H9 (cell line): ENCODE data around the gene SHTN1. TPM values are rescaled to one million over a fixed set of nuclear protein-coding genes. Genes with fewer than 3 reads are reported as not detected.

ENCODE experiments used
- DNase-seq: peaks from one replicate; pipeline ENCODE4 v3.0.0-alpha.2; 2017
- H2AFZ ChIP-seq: one replicate; pipeline ENCODE4 v1.6.1; 2013; ENCODE audit warnings: mild to moderate bottlenecking, low read length, control low read depth, moderate library complexity
- H2AK5ac ChIP-seq: 2 replicates; pipeline ENCODE4 v1.6.1; 2013; ENCODE audit warnings: low read length, control low read depth, mixed read lengths; ENCODE audit not compliant: insufficient read length
- H2BK120ac ChIP-seq: one replicate; pipeline ENCODE4 v1.6.1; 2013; ENCODE audit warnings: low read depth, mild to moderate bottlenecking, low read length, control low read depth, inconsistent platforms; ENCODE audit not compliant: poor library complexity, severe bottlenecking
- H2BK12ac ChIP-seq: 2 replicates; pipeline ENCODE4 v1.6.1; 2013; ENCODE audit warnings: low read length, control low read depth, mixed read lengths, low read depth; ENCODE audit not compliant: insufficient read length
- H2BK15ac ChIP-seq: 2 replicates; pipeline ENCODE4 v1.6.1; 2013; ENCODE audit warnings: low read depth, low read length, control low read depth
- H2BK20ac ChIP-seq: one replicate; pipeline ENCODE4 v1.6.1; 2013; ENCODE audit warnings: low read depth, mild to moderate bottlenecking, low read length, control low read depth, inconsistent platforms; ENCODE audit not compliant: poor library complexity, severe bottlenecking
- H2BK5ac ChIP-seq: 2 replicates; pipeline ENCODE4 v1.6.1; 2013; ENCODE audit warnings: low read length, control low read depth, mixed read lengths; ENCODE audit not compliant: insufficient read length
- H3K14ac ChIP-seq: 2 replicates; pipeline ENCODE4 v1.6.1; 2013; ENCODE audit warnings: low read length, control low read depth; ENCODE audit not compliant: insufficient read depth
- H3K18ac ChIP-seq: 2 replicates; pipeline ENCODE4 v1.6.1; 2013; ENCODE audit warnings: low read depth, mild to moderate bottlenecking, mixed read lengths, low read length, control low read depth; ENCODE audit not compliant: insufficient read length
- H3K23ac ChIP-seq: 2 replicates; pipeline ENCODE4 v1.6.1; 2013; ENCODE audit warnings: low read length, control low read depth, mixed read lengths, low read depth; ENCODE audit not compliant: insufficient read length
- H3K23me2 ChIP-seq: 2 replicates; pipeline ENCODE4 v1.6.1; 2013; ENCODE audit warnings: low read depth, mild to moderate bottlenecking, mixed read lengths, low read length, control low read depth; ENCODE audit not compliant: insufficient read length, poor library complexity, severe bottlenecking
- H3K27ac ChIP-seq: 2 replicates; pipeline ENCODE4 v1.5.1; 2013; ENCODE audit warnings: low read length, control low read depth, mixed read lengths, low read depth; ENCODE audit not compliant: insufficient read length
- H3K27me3 ChIP-seq: 2 replicates; pipeline ENCODE4 v1.6.1; 2013; ENCODE audit warnings: low read length, control low read depth, inconsistent platforms; ENCODE audit not compliant: insufficient read depth
- H3K4ac ChIP-seq: 2 replicates; pipeline ENCODE4 v1.6.1; 2013; ENCODE audit warnings: low read depth, mild to moderate bottlenecking, control low read depth, inconsistent platforms, low read length, moderate library complexity
- H3K4me1 ChIP-seq: 2 replicates; pipeline ENCODE4 v1.6.1; 2013; ENCODE audit warnings: low read length, control low read depth, inconsistent platforms; ENCODE audit not compliant: insufficient read depth
- H3K4me2 ChIP-seq: 2 replicates; pipeline ENCODE4 v1.6.1; 2013; ENCODE audit warnings: low read length, control low read depth, mixed read lengths; ENCODE audit not compliant: insufficient read length, insufficient read depth
- H3K56ac ChIP-seq: 2 replicates; pipeline ENCODE4 v1.6.1; 2013; ENCODE audit warnings: low read depth, mild to moderate bottlenecking, mixed read lengths, low read length, control low read depth; ENCODE audit not compliant: insufficient read length
- H3K79me1 ChIP-seq: 2 replicates; pipeline ENCODE4 v1.6.1; 2013; ENCODE audit warnings: low read depth, mild to moderate bottlenecking, moderate library complexity, low read length, control low read depth, inconsistent platforms; ENCODE audit not compliant: insufficient read depth, poor library complexity, severe bottlenecking
- H3K79me2 ChIP-seq: 2 replicates; pipeline ENCODE4 v1.6.1; 2013; ENCODE audit warnings: low read length, control low read depth, inconsistent platforms; ENCODE audit not compliant: insufficient read depth
- H3K9ac ChIP-seq: 2 replicates; pipeline ENCODE4 v1.6.1; 2013; ENCODE audit warnings: low read length, control low read depth, mixed read lengths; ENCODE audit not compliant: insufficient read length; ENCODE audit errors: extremely low read depth
- H3K9me3 ChIP-seq: one replicate; pipeline ENCODE4 v1.6.1; 2013; ENCODE audit warnings: low read depth, low read length, inconsistent platforms; ENCODE audit not compliant: control insufficient read depth
- H3T11ph ChIP-seq: one replicate; pipeline ENCODE4 v1.6.1; 2013; ENCODE audit warnings: mild to moderate bottlenecking, low read length, control low read depth, inconsistent platforms
- H4K20me1 ChIP-seq: one replicate; pipeline ENCODE4 v1.6.1; 2013; ENCODE audit not compliant: control insufficient read depth, insufficient read length, insufficient read depth
- H4K5ac ChIP-seq: 2 replicates; pipeline ENCODE4 v1.6.1; 2013; ENCODE audit warnings: low read depth, mild to moderate bottlenecking, mixed read lengths, low read length, control low read depth; ENCODE audit not compliant: insufficient read length
- H4K8ac ChIP-seq: replicated peaks from 2 replicates; pipeline ENCODE4 v1.6.1; 2013; ENCODE audit warnings: low read length, control low read depth, mixed read lengths, low read depth; ENCODE audit not compliant: insufficient read length
- H4K91ac ChIP-seq: 2 replicates; pipeline ENCODE4 v1.6.1; 2013; ENCODE audit warnings: low read depth, mild to moderate bottlenecking, moderate library complexity, mixed read lengths, low read length, control low read depth; ENCODE audit not compliant: insufficient read length
- H3K27ac Mint-ChIP-seq, 3 experiments: 2 replicates in 2 of 3; 3 replicates in 1 of 3; pipeline ENCODE4 v1.8.0; 2020 to 2021; ENCODE audit warnings: mixed read lengths in 3 of 3, mild to moderate bottlenecking in 1 of 3, moderate library complexity in 1 of 3
- H3K27me3 Mint-ChIP-seq: 2 replicates; pipeline ENCODE4 v1.8.0; 2021; ENCODE audit warnings: low read depth, mild to moderate bottlenecking, moderate library complexity, mixed read lengths
- H3K36me3 Mint-ChIP-seq, 3 experiments: 2 replicates in 2 of 3; 3 replicates in 1 of 3; pipeline ENCODE4 v1.8.0; 2020 to 2021; ENCODE audit warnings: low read depth in 3 of 3, mixed read lengths in 3 of 3; ENCODE audit not compliant: insufficient read depth in 1 of 3
- H3K4me1 Mint-ChIP-seq, 2 experiments: 2 replicates each; pipeline ENCODE4 v1.8.0; 2020; ENCODE audit warnings: mixed read lengths in 2 of 2
- H3K4me3 Mint-ChIP-seq, 2 experiments: 2 replicates in 1 of 2; 3 replicates in 1 of 2; pipeline ENCODE4 v1.8.0; 2020 to 2021; ENCODE audit warnings: mild to moderate bottlenecking in 2 of 2, mixed read lengths in 2 of 2, moderate library complexity in 1 of 2
- H3K9me3 Mint-ChIP-seq, 2 experiments: 2 replicates in 1 of 2; 3 replicates in 1 of 2; pipeline ENCODE4 v1.8.0; 2020; ENCODE audit warnings: mild to moderate bottlenecking in 2 of 2, mixed read lengths in 2 of 2, moderate library complexity in 1 of 2
- CTCF ChIP-seq: fragments of 200-600 bp; sonication (generic); conservative IDR thresholded peaks from 3 replicates; pipeline ENCODE4 v1.8.0; 2021; ENCODE audit warnings: antibody characterized with exemption, mild to moderate bottlenecking
- total RNA-seq: library from RNA; stranded (reverse); gene quantifications from 2 replicates; pipeline ENCODE4 v1.2.1, GENCODE V29; 2021

SHTN1 gene
- total RNA-seq, 1 experiment from 2014 or later, result 22.1 TPM

- Histone ChIP-seq H3K4me2 (no peak overlapping the region), H2BK12ac (no peak overlapping the region), H4K8ac (no peak overlapping the region), H3K79me1 (no peaks in the 10 kb centered on the region), H3K9ac (no peak overlapping the region), H3T11ph (no peak overlapping the region), H4K91ac (no peak overlapping the region), H4K5ac (no peak overlapping the region), H2AFZ (no peak overlapping the region), H2AK5ac (no peak overlapping the region), H3K56ac (no peak overlapping the region), H3K23ac (no peak overlapping the region), H3K4ac (no peak overlapping the region), H3K27ac (no peak overlapping the region), H3K23me2 (peaks cover 4% of the 10 kb centered on the region), H3K27me3 (no peaks in the 10 kb centered on the region; the same call in 1 of the 2 replicates), H3K4me1 (no peaks in the 10 kb centered on the region), H2BK20ac (no peak overlapping the region), H3K14ac (no peak overlapping the region), H3K9me3 (no peaks in the 10 kb centered on the region), H3K18ac (no peak overlapping the region), H2BK5ac (no peak overlapping the region), H2BK15ac (no peak overlapping the region), H4K20me1 (no peaks in the 10 kb centered on the region), H3K79me2 (no peaks in the 10 kb centered on the region), H2BK120ac (no peak overlapping the region)
- Mint-ChIP-seq H3K27me3 (peaks cover 7% of the 10 kb centered on the region), H3K4me1 (peaks cover 19 to 28% of the 10 kb centered on the region in 2 experiments), H3K36me3 (0 out of 7 replicates have a peak, but pooled peaks cover 0 to 6% (median 0%) of the 10 kb centered on the region in 3 experiments), H3K27ac (no peak overlapping the region), H3K9me3 (peaks cover 0 to 2% of the 10 kb centered on the region in 2 experiments; a peak in 1 of 5 replicates), H3K4me3 (no peak overlapping the region)
- no peak for TF ChIP-seq CTCF
- no peak for DNase-seq
These were observed 2.8 kb downstream of the SHTN1 start for GRCh38 chr10:117002206-117002605.
